ENCODE measurements around the gene OR9Q1. TPM values are rescaled to one million over a fixed set of nuclear protein-coding genes. Genes with fewer than 3 reads are reported as not detected.

The OR9Q1 gene
- total and polyA plus RNA-seq, 2 of the 8 experiments (the other 6 are each of a cell fraction or from before 2014, with no cell fraction given): not detected

DNA sequence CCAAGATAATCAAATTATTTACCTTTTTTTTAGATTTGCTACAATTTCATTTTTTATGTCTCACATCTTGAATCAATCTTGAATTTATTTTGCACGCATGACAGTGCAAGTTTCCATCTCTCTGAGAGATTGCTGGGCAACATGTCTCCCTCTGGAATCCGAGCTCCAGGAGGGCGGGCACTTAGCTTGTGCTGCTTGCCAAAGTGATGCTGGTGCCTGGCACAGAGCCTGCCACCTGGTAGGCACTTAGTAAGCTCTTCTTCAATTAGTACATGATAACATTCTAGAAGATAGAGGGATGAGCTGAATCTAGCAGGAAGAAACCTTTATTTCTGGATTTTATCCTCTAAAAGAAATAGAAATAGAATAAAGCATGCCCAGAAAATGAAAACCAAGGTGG is 129.1 kb downstream of the OR9Q1 start:
- Histone ChIP-seq H4K8ac (ENCODE audit: extremely low read depth, insufficient read depth, low read length) (no peak overlapping the region), H3K36me3 (ENCODE audit: control insufficient read depth in 2 of 4, insufficient read depth in 4 of 4, low read length in 3 of 4) (no peaks in the 10 kb centered on the region), H3K27me3 (replicated peaks in 1 of 4; ENCODE audit: control insufficient read depth in 3 of 4, extremely low read depth in 1 of 4, insufficient read depth in 3 of 4, low read length in 3 of 4) (no peaks in the 10 kb centered on the region), H3K4me3 (ENCODE audit: extremely low read depth in 1 of 4, insufficient read depth in 2 of 4, low read depth in 3 of 4, low read length in 4 of 4) (no peak overlapping the region), H3K4me2 (ENCODE audit: insufficient read depth in 1 of 2, low read depth in 2 of 2, low read length in 2 of 2) (no peak overlapping the region), H3K27ac (ENCODE audit: low read depth, low read length) (no peak overlapping the region), H2BK20ac (ENCODE audit: low read length) (no peak overlapping the region), H3K79me1 (ENCODE audit: low read depth, low read length) (no peaks in the 10 kb centered on the region), H3K9me3 (ENCODE audit: insufficient read depth in 2 of 2, low read depth in 1 of 2, low read length in 1 of 2) (peaks cover 0 to 2% of the 10 kb centered on the region in 2 experiments; a peak in 2 of 4 replicates), H3K79me2 (ENCODE audit: control insufficient read depth in 1 of 2, insufficient read depth in 2 of 2, low read length in 2 of 2) (no peaks in the 10 kb centered on the region), H3K23ac (ENCODE audit: insufficient read length) (no peak overlapping the region), H2AFZ (ENCODE audit: low read length) (no peak overlapping the region), H3K23me2 (ENCODE audit: low read depth, low read length) (no peaks in the 10 kb centered on the region; the same call in 1 of the 2 replicates), H4K20me1 (replicated peaks in 1 of 2; ENCODE audit: control insufficient read depth in 1 of 2, insufficient read depth in 2 of 2, low read length in 2 of 2) (no peaks in the 10 kb centered on the region), H4K91ac (replicated peaks; ENCODE audit: insufficient read length, low read length) (no peak overlapping the region), H3K9ac (replicated peaks in 1 of 4; ENCODE audit: extremely low read depth in 1 of 4, low read depth in 3 of 4, low read length in 3 of 4) (no peak overlapping the region), H3K18ac (ENCODE audit: extremely low read depth, low read length) (no peak overlapping the region), H4K5ac (ENCODE audit: insufficient read length, low read depth, low read length) (no peak overlapping the region), H2AK5ac (ENCODE audit: low read depth, low read length) (no peak overlapping the region), H3K4ac (replicated peaks; ENCODE audit: insufficient read length, low read depth, low read length) (no peak overlapping the region), H2BK5ac (ENCODE audit: low read depth, low read length) (no peak overlapping the region), H2BK120ac (replicated peaks; ENCODE audit: low read depth, low read length) (no peak overlapping the region), H2BK12ac (ENCODE audit: low read depth, low read length) (no peak overlapping the region), H2BK15ac (ENCODE audit: low read length) (no peak overlapping the region), H3K4me1 (replicated peaks in 1 of 4; ENCODE audit: control insufficient read depth in 3 of 4, insufficient read depth in 4 of 4, low read length in 3 of 4) (no peaks in the 10 kb centered on the region), H3K56ac (replicated peaks; ENCODE audit: insufficient read length, low read depth, low read length) (no peak overlapping the region), H3K14ac (ENCODE audit: insufficient read length) (no peak overlapping the region)
- CTCF ChIA-PET (ENCODE audit: partially characterized antibody): interaction anchor here (0.7 kb wide), 1 partner anchor 209 kb away, joined by 4 read pairs; no protein-coding TSS in a partner anchor
- WGBS, 2 experiments (ENCODE audit: extremely low coverage in 1 of 2, insufficient coverage in 1 of 2, insufficient read length in 1 of 2, insufficient replicate concordance in 2 of 2, low coverage in 1 of 2, low lambda C conversion rate in 2 of 2, missing lambda C conversion rate in 1 of 2): 68% methylated on average over 3 of the region's 3 CpGs; no CpG with 5 or more reads in 1 of the 2 experiments
- DNase-seq (ENCODE audit: low read depth in 1 of 2, low spot score in 2 of 2) (no peak), FAIRE-seq (no peak)
- POLR2A ChIA-PET (ENCODE audit: partially characterized antibody): no interaction called here
- no peak for TF ChIP-seq RFX5 (IDR thresholded peaks at IDR 0.05; ENCODE audit: borderline replicate concordance, low read depth, low read length)
- no peak for TF ChIP-seq GABPA (IDR thresholded peaks at IDR 0.05; ENCODE audit: borderline replicate concordance, insufficient read depth, low read length)
- no peak for TF ChIP-seq GTF2F1 (IDR thresholded peaks at IDR 0.05; ENCODE audit: borderline replicate concordance, low read depth, low read length)
- no peak for TF ChIP-seq POLR2A (IDR thresholded peaks at IDR 0.05; ENCODE audit: control extremely low read depth in 1 of 2, low read depth in 2 of 2, low read length in 2 of 2)
- TF ChIP-seq CTCF (IDR thresholded peaks at IDR 0.05; ENCODE audit: control extremely low read depth in 1 of 3, insufficient read depth in 1 of 3, low read depth in 1 of 3, low read length in 3 of 3): no peak
- TF ChIP-seq CHD1 (IDR thresholded peaks at IDR 0.05; ENCODE audit: low read depth, low read length): no peak
- TF ChIP-seq JUN (IDR thresholded peaks at IDR 0.05; ENCODE audit: low read depth, low read length): no peak
- no peak for TF ChIP-seq E2F6 (IDR thresholded peaks at IDR 0.05)
- TF ChIP-seq CEBPB (IDR thresholded peaks at IDR 0.05; ENCODE audit: low read depth, low read length): no peak
- no peak for TF ChIP-seq MAFK (IDR thresholded peaks at IDR 0.05; ENCODE audit: low read depth, low read length)
- TF ChIP-seq TBP (IDR thresholded peaks at IDR 0.05; ENCODE audit: low read depth, low read length): no peak
